Activated effector memory CD4-positive, alpha-beta T cell treated with anti-CD3 and anti-CD28 coated beads, Interleukin-2, amount 50 U/mL, for 16 hours (primary cell): ENCODE measurements around the gene COL27A1.

ENCODE experiments used
- DNase-seq: peaks from one replicate; pipeline ENCODE4 v3.0.0-alpha.2; 2020

Gene COL27A1

GRCh38 chr9:114347675-114348074 lies 192.3 kb downstream of the COL27A1 start:
- DNase-seq, result no peak

- no peak for DNase-seq
These were observed 193.0 kb downstream of the COL27A1 start for GRCh38 chr9:114348261-114348905.

GRCh38 chr9:114348906-114349482 lies 193.7 kb downstream of the COL27A1 start:
- peak; percentile 92 for DNase-seq

GRCh38 chr9:114349713-114350480 lies 194.6 kb downstream of the COL27A1 start:
- no peak for DNase-seq

- no peak for DNase-seq
These were observed 195.5 kb downstream of the COL27A1 start for GRCh38 chr9:114350636-114351401.

- no peak for DNase-seq
These were observed 196.6 kb downstream of the COL27A1 start for GRCh38 chr9:114351932-114352331.

GRCh38 chr9:114355821-114356220 lies 200.5 kb downstream of the COL27A1 start:
- DNase-seq, result no peak

GRCh38 chr9:114356792-114357191 lies 201.5 kb downstream of the COL27A1 start:
- DNase-seq, result no peak

GRCh38 chr9:114357360-114357759 lies 202.0 kb downstream of the COL27A1 start:
- DNase-seq, result no peak

GRCh38 chr9:114357911-114358328 lies 202.6 kb downstream of the COL27A1 start:
- no peak for DNase-seq

- peak; percentile 53 for DNase-seq
These were observed 204.5 kb downstream of the COL27A1 start for GRCh38 chr9:114359801-114360200.

GRCh38 chr9:114361542-114361941 lies 206.2 kb downstream of the COL27A1 start:
- peak; percentile 31 for DNase-seq
